Lower leg skin (tissue), 3 donors: ENCODE measurements around the gene FAM171A2.

Experiments
- CTCF ChIP-seq, 3 donors: fragments of 450-650 bp; IDR thresholded peaks; one replicate each; pipeline ENCODE4 v1.5.1; 2016; ENCODE audit warnings: antibody characterized with exemption in 3 of 3, mild to moderate bottlenecking in 3 of 3, moderate library complexity in 2 of 3
- POLR2A ChIP-seq, 2 donors: fragments of 450-650 bp; IDR thresholded peaks; one replicate each; pipeline ENCODE4 v1.6.1; 2016 to 2017; ENCODE audit warnings: antibody characterized with exemption in 2 of 2, mild to moderate bottlenecking in 1 of 2, moderate library complexity in 1 of 2

GRCh38 chr17:44308320-44308818 lies 55.3 kb downstream of the FAM171A2 start, which contains the start of gene RUNDC3A:
- TF ChIP-seq POLR2A (IDR thresholded peaks at IDR 0.05), result no peak
- no peak for TF ChIP-seq CTCF (IDR thresholded peaks at IDR 0.05)
